OCI-LY1 (cell line): ENCODE measurements around the gene SNRNP200.

Experiments used
- EZH2 ChIP-seq: fragments of 200-600 bp; sonication (generic), shearing (Covaris generic); IDR thresholded peaks from 2 replicates; pipeline ENCODE4 v1.8.0; 2017; ENCODE audit warnings: borderline replicate concordance, mixed run types, mild to moderate bottlenecking, antibody characterized with exemption, low read length, moderate library complexity, mixed read lengths
- TF ChIP-seq, protein P1 (sequence below): fragments of 200-600 bp; sonication (generic), shearing (Covaris generic); IDR thresholded peaks from 2 replicates; pipeline ENCODE4 v1.5.1; 2017; ENCODE audit warnings: mild to moderate bottlenecking, antibody characterized with exemption, low read length, moderate library complexity, mixed read lengths

DNA sequence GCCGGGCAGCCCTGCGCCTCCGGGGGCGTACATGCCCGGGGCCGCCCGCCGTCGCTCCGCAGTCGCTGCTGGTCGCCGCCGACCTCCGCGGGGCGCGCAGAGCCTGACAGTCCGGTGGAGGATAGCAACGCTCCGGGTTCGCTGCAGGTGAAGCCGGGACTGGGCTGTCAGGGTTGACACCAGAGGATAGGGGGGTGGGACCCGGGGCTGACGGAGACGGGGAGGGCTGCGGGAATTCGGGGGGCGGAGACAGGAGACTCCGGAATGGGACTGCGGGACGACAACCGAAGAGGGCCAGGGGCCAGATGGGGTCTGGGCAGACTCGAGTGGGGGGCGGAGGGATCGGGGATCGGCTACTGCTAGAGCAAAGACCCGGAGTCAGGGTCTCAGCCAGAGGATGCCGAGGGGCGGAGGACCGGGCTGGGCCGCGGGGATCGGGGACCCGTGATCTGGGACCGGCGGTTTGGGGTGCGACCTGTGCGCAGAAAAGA is 40.0 kb downstream of the SNRNP200 start:
- TF ChIP-seq, protein P1, sequence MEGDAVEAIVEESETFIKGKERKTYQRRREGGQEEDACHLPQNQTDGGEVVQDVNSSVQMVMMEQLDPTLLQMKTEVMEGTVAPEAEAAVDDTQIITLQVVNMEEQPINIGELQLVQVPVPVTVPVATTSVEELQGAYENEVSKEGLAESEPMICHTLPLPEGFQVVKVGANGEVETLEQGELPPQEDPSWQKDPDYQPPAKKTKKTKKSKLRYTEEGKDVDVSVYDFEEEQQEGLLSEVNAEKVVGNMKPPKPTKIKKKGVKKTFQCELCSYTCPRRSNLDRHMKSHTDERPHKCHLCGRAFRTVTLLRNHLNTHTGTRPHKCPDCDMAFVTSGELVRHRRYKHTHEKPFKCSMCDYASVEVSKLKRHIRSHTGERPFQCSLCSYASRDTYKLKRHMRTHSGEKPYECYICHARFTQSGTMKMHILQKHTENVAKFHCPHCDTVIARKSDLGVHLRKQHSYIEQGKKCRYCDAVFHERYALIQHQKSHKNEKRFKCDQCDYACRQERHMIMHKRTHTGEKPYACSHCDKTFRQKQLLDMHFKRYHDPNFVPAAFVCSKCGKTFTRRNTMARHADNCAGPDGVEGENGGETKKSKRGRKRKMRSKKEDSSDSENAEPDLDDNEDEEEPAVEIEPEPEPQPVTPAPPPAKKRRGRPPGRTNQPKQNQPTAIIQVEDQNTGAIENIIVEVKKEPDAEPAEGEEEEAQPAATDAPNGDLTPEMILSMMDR: no peak
- no peak for TF ChIP-seq EZH2
